Neural cell (in vitro differentiated cells): Measurements from ENCODE around the gene XAGE5.

Experiments used
- EP300 ChIP-seq: fragments of 450-650 bp; conservative IDR thresholded peaks from 2 replicates; pipeline ENCODE4 v1.6.1; 2014; ENCODE audit warnings: antibody characterized with exemption, mild to moderate bottlenecking, moderate library complexity; ENCODE audit not compliant: poor library complexity, severe bottlenecking
- EZH2 ChIP-seq: fragments of 200-600, 300-800 bp; shearing (Covaris generic), sonication (generic); IDR thresholded peaks from 2 replicates; pipeline ENCODE4 v1.6.1; 2014; ENCODE audit warnings: antibody characterized with exemption, low read length, borderline replicate concordance, mild to moderate bottlenecking; ENCODE audit not compliant: insufficient read depth, poor library complexity, severe bottlenecking
- MXI1 ChIP-seq: fragments of 450-650 bp; conservative IDR thresholded peaks from 2 replicates; pipeline ENCODE4 v1.6.1; 2014; ENCODE audit warnings: antibody characterized with exemption, mild to moderate bottlenecking; ENCODE audit not compliant: poor library complexity, severe bottlenecking
- POLR2AphosphoS5 ChIP-seq: IDR thresholded peaks from 2 replicates; pipeline ENCODE4 v1.6.1; 2012
- RAD21 ChIP-seq: fragments of 450-650 bp; conservative IDR thresholded peaks from 2 replicates; pipeline ENCODE4 v1.6.1; 2014; ENCODE audit warnings: antibody characterized with exemption, mild to moderate bottlenecking, moderate library complexity
- SMC3 ChIP-seq: fragments of 450-650 bp; conservative IDR thresholded peaks from 2 replicates; pipeline ENCODE4 v1.6.1; 2014; ENCODE audit warnings: antibody characterized with exemption, mild to moderate bottlenecking, moderate library complexity; ENCODE audit not compliant: poor library complexity
- TAF1 ChIP-seq: IDR thresholded peaks from 2 replicates; pipeline ENCODE4 v1.6.1; 2012; ENCODE audit warnings: low read depth
- TF ChIP-seq, protein P1 (sequence below): fragments of 450-650 bp; IDR thresholded peaks from 2 replicates; pipeline ENCODE4 v1.5.1; 2014; ENCODE audit warnings: antibody characterized with exemption, mild to moderate bottlenecking, moderate library complexity; ENCODE audit not compliant: poor library complexity, severe bottlenecking
- TF ChIP-seq, protein P2 (sequence below): IDR thresholded peaks from 2 replicates; pipeline ENCODE4 v1.6.1; 2012; ENCODE audit warnings: borderline replicate concordance

DNA sequence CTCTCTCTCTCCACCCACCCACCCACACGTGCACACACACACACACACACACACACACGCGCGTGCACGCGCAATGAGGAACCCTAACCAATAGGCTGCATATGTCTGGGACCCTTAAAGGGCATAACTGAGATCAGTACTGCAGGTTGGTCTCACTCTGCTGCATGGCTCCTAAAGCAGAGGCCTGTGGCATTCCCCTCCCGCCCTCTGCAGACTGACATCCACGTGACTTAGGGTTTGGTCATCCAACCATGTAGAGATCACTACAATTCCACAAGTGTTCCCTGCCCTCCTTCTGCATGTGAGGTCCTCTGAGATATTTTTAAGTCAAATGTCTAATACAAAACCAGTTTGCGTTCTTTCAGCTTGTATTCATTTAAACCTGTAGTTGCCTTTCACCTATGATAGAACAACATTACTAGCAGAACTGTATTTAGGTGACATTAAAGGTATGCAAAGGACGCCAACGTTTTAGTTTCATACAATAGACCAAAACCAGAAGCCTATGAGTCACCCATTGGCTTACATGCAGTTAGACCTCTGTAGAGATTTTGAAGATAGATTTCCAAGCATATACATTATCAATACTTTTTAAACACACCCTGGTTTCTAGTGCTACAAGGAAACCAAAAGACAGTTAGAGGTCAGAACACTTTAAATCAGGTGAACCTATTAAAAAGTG lies 10.1 kb downstream of the XAGE5 start:
- TF ChIP-seq, protein P1, sequence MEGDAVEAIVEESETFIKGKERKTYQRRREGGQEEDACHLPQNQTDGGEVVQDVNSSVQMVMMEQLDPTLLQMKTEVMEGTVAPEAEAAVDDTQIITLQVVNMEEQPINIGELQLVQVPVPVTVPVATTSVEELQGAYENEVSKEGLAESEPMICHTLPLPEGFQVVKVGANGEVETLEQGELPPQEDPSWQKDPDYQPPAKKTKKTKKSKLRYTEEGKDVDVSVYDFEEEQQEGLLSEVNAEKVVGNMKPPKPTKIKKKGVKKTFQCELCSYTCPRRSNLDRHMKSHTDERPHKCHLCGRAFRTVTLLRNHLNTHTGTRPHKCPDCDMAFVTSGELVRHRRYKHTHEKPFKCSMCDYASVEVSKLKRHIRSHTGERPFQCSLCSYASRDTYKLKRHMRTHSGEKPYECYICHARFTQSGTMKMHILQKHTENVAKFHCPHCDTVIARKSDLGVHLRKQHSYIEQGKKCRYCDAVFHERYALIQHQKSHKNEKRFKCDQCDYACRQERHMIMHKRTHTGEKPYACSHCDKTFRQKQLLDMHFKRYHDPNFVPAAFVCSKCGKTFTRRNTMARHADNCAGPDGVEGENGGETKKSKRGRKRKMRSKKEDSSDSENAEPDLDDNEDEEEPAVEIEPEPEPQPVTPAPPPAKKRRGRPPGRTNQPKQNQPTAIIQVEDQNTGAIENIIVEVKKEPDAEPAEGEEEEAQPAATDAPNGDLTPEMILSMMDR = no peak
- TF ChIP-seq EP300 (no peak), EZH2 (no peak), POLR2AphosphoS5 (no peak), MXI1 (no peak), TAF1 (no peak), SMC3 (no peak), RAD21 (no peak)
- TF ChIP-seq, protein P2, sequence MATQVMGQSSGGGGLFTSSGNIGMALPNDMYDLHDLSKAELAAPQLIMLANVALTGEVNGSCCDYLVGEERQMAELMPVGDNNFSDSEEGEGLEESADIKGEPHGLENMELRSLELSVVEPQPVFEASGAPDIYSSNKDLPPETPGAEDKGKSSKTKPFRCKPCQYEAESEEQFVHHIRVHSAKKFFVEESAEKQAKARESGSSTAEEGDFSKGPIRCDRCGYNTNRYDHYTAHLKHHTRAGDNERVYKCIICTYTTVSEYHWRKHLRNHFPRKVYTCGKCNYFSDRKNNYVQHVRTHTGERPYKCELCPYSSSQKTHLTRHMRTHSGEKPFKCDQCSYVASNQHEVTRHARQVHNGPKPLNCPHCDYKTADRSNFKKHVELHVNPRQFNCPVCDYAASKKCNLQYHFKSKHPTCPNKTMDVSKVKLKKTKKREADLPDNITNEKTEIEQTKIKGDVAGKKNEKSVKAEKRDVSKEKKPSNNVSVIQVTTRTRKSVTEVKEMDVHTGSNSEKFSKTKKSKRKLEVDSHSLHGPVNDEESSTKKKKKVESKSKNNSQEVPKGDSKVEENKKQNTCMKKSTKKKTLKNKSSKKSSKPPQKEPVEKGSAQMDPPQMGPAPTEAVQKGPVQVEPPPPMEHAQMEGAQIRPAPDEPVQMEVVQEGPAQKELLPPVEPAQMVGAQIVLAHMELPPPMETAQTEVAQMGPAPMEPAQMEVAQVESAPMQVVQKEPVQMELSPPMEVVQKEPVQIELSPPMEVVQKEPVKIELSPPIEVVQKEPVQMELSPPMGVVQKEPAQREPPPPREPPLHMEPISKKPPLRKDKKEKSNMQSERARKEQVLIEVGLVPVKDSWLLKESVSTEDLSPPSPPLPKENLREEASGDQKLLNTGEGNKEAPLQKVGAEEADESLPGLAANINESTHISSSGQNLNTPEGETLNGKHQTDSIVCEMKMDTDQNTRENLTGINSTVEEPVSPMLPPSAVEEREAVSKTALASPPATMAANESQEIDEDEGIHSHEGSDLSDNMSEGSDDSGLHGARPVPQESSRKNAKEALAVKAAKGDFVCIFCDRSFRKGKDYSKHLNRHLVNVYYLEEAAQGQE = no peak
